ENCODE data around the gene ADIPOR2. TPM values are rescaled to one million over a fixed set of nuclear protein-coding genes. Genes with fewer than 3 reads are reported as not detected.

The ADIPOR2 gene
- total RNA-seq, 4 donors from 2014 or later: 75.1 to 119 (median 93.4) TPM

DNA sequence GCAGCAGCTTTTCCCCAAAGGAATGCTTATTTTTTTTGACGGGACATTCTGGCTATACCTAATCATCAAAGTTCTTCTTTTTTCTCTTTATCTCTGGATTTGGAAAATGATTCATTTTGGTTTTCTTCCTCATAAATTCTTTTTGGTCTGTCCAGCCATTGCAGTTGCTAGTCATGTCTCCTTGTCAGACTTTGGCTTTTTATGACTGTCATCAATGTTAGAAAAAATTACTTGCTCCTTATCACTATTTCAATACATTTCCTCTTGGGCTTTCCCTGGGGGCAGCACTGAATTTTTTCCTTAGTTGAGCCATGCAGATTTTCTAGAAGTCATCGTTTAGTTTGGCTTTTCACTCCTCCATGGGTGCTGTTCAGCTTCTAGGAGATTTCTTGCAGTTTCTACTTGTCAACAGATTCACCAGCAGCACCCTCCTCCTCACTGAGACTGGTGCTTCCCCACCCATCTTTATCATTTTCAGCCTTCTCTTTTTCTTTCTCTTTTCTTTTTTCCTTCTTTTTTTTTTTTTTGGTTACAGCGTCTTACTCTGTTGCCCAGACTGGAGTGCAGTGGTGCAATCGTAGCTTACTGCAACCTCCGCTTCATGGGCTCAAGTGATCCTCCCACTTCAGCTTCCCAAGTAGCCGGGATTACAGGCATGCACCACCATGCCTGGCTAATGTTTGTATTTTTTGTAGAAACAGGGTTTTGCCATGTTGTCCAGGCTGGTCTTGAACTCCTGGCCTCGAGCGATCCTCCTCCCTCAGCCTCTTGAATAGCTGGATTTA, 5.2 kb downstream of the ADIPOR2 start:
- ATAC-seq (ENCODE audit: low FRiP score) (no peak), DNase-seq (ENCODE audit: low spot score) (no peak)
- TF ChIP-seq, protein P1, sequence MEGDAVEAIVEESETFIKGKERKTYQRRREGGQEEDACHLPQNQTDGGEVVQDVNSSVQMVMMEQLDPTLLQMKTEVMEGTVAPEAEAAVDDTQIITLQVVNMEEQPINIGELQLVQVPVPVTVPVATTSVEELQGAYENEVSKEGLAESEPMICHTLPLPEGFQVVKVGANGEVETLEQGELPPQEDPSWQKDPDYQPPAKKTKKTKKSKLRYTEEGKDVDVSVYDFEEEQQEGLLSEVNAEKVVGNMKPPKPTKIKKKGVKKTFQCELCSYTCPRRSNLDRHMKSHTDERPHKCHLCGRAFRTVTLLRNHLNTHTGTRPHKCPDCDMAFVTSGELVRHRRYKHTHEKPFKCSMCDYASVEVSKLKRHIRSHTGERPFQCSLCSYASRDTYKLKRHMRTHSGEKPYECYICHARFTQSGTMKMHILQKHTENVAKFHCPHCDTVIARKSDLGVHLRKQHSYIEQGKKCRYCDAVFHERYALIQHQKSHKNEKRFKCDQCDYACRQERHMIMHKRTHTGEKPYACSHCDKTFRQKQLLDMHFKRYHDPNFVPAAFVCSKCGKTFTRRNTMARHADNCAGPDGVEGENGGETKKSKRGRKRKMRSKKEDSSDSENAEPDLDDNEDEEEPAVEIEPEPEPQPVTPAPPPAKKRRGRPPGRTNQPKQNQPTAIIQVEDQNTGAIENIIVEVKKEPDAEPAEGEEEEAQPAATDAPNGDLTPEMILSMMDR (IDR thresholded peaks at IDR 0.05): no peak

DNA sequence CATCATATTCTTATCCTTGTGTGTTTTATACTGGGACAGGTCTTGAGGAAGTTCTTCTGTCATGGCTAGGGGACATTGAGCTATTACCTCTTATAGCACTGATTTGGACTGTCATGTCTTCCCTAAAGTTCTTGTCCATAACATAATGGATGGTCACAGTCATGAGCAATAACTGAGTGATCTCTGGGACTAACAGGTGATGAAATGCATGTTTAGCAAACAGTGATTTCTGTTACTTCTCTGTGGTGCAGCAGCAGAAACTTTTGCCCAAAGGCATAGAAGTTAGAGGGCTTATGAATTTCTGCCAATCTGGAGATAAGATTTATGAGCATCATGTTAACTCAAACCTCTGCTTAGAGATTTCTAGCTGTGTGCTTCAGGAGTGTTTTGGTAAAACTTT, 5.9 kb downstream of the ADIPOR2 start:
- no peak for DNase-seq (ENCODE audit: low spot score)
- no peak for ATAC-seq (ENCODE audit: low FRiP score)
- TF ChIP-seq, protein P1 (IDR thresholded peaks at IDR 0.05): no peak

DNA sequence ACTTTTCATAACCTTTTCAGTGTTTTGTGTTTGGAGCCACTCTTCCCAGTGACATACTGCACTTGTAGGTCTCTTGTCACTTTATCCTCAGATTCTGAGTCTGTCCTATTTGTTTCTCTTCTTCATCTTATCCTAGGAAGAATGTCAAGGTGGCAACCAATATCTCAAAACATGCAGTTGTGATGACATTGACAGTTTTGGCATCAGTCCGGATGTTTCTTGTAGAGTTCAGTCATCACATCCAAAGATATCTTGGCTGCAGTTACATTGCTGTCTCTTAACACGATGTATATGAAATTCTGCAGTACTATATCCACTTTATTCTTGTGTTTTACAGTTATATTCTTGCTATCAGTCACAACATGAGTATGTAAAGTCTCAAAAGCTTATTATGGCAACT, 6.4 kb downstream of the ADIPOR2 start:
- DNase-seq (ENCODE audit: low spot score): no peak
- ATAC-seq (ENCODE audit: low FRiP score): no peak
- TF ChIP-seq, protein P1 (IDR thresholded peaks at IDR 0.05): no peak

DNA sequence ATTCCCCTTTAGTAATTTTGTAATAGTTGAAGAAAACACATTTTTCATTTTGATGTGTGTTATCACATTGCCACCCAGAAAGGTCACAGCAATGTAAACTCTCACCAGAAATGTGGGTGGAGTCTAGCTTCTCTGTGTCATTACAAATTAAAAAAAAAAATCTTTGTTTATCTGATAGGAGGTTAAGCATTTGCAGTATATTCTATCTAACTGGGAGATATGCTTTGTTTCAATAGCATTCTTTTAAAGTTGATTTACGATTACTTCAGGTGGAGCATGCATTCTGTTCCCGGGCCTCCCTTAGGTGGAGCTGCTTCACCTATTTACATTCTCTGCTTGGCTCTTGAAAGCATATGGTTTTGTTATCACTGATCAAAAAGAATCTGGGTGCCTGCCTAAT, 7.8 kb downstream of the ADIPOR2 start:
- TF ChIP-seq, protein P1 (IDR thresholded peaks at IDR 0.05): no peak
- DNase-seq (ENCODE audit: low spot score) (no peak), ATAC-seq (ENCODE audit: low FRiP score) (no peak)

DNA sequence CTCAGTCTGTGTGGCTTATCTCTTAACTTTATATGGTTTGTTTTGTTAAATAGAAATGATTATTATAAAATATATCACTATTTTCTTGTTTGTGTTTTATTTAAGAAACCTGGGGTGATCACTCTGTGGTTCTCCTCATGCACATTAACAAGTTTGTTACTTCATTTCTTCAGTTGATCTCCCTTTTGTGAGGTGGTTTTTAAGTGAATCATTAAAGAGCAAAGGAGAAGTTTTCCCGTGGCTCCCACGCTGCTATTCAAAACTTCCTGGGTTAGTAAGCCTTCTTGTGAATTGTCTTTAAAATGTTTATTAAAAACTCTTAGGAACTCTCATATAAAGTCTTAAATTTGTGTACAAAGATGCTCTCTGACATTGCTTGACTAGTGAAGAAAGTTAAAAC, 11.8 kb downstream of the ADIPOR2 start:
- ATAC-seq (ENCODE audit: low FRiP score): no peak
- DNase-seq (ENCODE audit: low spot score): no peak
- TF ChIP-seq, protein P1 (IDR thresholded peaks at IDR 0.05): no peak

DNA sequence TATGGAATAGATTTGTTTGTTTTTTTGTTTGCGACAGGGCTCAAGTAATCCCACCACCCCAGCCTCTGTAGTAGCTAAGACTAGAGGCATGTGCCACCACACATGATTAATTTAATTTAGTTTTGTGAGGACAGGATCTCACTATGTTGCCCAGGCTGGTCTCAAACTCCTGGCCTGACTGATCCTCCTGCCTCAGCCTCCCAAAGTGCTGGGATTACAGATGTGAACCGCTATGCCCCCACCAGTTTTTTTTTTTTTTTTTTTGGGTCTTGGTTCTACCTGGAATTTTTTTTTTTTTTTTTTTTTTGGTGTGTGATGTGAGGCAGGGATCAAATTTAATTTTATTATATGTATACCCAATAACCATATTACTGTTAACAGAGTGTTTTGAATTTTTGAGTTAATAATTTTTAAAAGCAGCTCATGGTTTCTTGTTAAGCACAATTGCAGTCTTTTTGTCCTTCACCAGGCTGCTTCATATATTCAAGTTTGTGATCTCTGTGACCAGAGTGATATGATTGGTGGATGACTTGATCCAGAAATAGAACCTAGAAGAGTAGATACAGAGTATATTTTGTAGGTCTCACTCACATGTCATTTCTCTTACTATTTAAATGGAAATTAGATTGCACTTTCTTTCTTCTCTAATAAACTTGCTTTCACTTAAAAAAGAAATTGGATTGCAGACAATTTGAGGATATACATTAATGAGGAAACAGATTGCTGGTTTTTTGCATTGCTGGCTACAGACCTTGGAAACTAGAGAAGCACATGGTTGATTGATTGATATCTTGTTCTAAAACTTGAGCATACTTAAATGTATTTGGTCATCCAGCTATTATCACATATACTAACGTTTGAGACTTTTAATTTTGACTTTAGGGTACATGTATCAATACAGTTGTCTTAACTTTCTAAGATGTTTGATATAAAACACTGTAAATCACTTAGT, 13.2 kb downstream of the ADIPOR2 start:
- DNase-seq (ENCODE audit: low spot score) (no peak), ATAC-seq (ENCODE audit: low FRiP score) (no peak)
- TF ChIP-seq, protein P1 (IDR thresholded peaks at IDR 0.05): no peak
